NT2/D1 (cell line): Measurements from ENCODE around the gene ATG4C.

Experiments used
- SUZ12 ChIP-seq: IDR thresholded peaks from 2 replicates; pipeline ENCODE4 v1.6.1; 2011; ENCODE audit not compliant: insufficient read length, insufficient read depth; ENCODE audit errors: extremely low read depth
- YY1 ChIP-seq: IDR thresholded peaks from 2 replicates; pipeline ENCODE4 v1.6.1; 2011; ENCODE audit not compliant: insufficient read length, insufficient read depth

GRCh38 chr1:62796221-62796620, 12.3 kb downstream of the ATG4C start:
- TF ChIP-seq YY1 (no peak), SUZ12 (no peak)
